IMR-90 (cell line): ENCODE data around the gene ANKRD11. TPM values are rescaled to one million over a fixed set of nuclear protein-coding genes. Genes with fewer than 3 reads are reported as not detected.
A peak's percentile ranks its signal among the peaks of the same experiment; 100 is the strongest.

Source experiments
- ATAC-seq: fragments of 200-7000 bp; cut with Tn5 transposase; 2 replicates; pipeline ENCODE4 v1.9.1; 2020; ENCODE audit warnings: low read depth, mild to moderate bottlenecking, moderate library complexity
- BruUV-seq: library from RNA; stranded (reverse); fragments of 400-500 nt; replicated peaks from 2 replicates; lab custom pipeline; 2021; lab: Mats Ljungman, UMichigan
- CTCF ChIA-PET: fragments of 300-600 bp; formaldehyde crosslinking; extraction: SDS; loops from one replicate; lab custom pipeline; 2021; ENCODE audit warnings: antibody characterized with exemption; lab: Yijun Ruan, JAX
- POLR2A ChIA-PET: fragments of 300-600 bp; sonication (Branson Sonifier 250); formaldehyde crosslinking; loops from one replicate; lab custom pipeline; 2022; ENCODE audit warnings: antibody characterized with exemption; ENCODE audit not compliant: unreplicated experiment; lab: Charles Lee
- DNase-seq: peaks from one replicate; pipeline ENCODE4 v3.0.0; 2013
- H2AFZ ChIP-seq: replicated peaks from 2 replicates; pipeline ENCODE3; 2013; ENCODE audit warnings: low read length, mild to moderate bottlenecking; ENCODE audit not compliant: poor library complexity
- H2AK5ac ChIP-seq: 2 replicates; pipeline ENCODE4 v1.6.1; 2013; ENCODE audit warnings: low read depth, low read length, inconsistent platforms
- H2AK9ac ChIP-seq: replicated peaks from 2 replicates; pipeline ENCODE3; 2013; ENCODE audit warnings: mild to moderate bottlenecking, low read depth, low read length, moderate library complexity; ENCODE audit not compliant: poor library complexity
- H2BK120ac ChIP-seq: 2 replicates; pipeline ENCODE4 v1.6.1; 2013; ENCODE audit warnings: low read depth, low read length, inconsistent platforms
- H2BK15ac ChIP-seq: 3 replicates; pipeline ENCODE4 v1.6.1; 2013; ENCODE audit warnings: low read depth, low read length, inconsistent platforms
- H2BK20ac ChIP-seq: 2 replicates; pipeline ENCODE4 v1.6.1; 2013; ENCODE audit warnings: low read depth, mild to moderate bottlenecking, inconsistent platforms, low read length, moderate library complexity
- H2BK5ac ChIP-seq: 2 replicates; pipeline ENCODE4 v1.6.1; 2013; ENCODE audit warnings: mild to moderate bottlenecking, low read depth, low read length, inconsistent platforms; ENCODE audit not compliant: poor library complexity, severe bottlenecking
- H3K14ac ChIP-seq: replicated peaks from 2 replicates; pipeline ENCODE4 v1.6.1; 2013; ENCODE audit warnings: low read depth, low read length, inconsistent platforms
- H3K18ac ChIP-seq: 2 replicates; pipeline ENCODE4 v1.6.1; 2013; ENCODE audit warnings: low read depth, low read length, control low read depth
- H3K23ac ChIP-seq: 2 replicates; pipeline ENCODE4 v1.6.1; 2013; ENCODE audit warnings: low read depth, low read length, inconsistent platforms
- H3K27ac ChIP-seq: 2 replicates; pipeline ENCODE4 v1.5.1; 2013; ENCODE audit warnings: mild to moderate bottlenecking, control low read depth, low read length; ENCODE audit not compliant: insufficient read depth
- H3K27me3 ChIP-seq: 2 replicates; pipeline ENCODE4 v1.6.1; 2013; ENCODE audit warnings: low read length; ENCODE audit not compliant: control insufficient read depth, insufficient read depth
- H3K36me3 ChIP-seq: 2 replicates; pipeline ENCODE4 v1.6.1; 2013; ENCODE audit warnings: low read length, mixed read lengths; ENCODE audit not compliant: control insufficient read depth, insufficient read depth
- H3K4ac ChIP-seq: 2 replicates; pipeline ENCODE4 v1.6.1; 2013; ENCODE audit warnings: low read depth, low read length, inconsistent platforms
- H3K4me1 ChIP-seq: 2 replicates; pipeline ENCODE4 v1.6.1; 2013; ENCODE audit warnings: low read length, mixed read lengths; ENCODE audit not compliant: control insufficient read depth, insufficient read depth
- H3K4me2 ChIP-seq: 2 replicates; pipeline ENCODE4 v1.6.1; 2013; ENCODE audit warnings: low read depth, mild to moderate bottlenecking, control low read depth, low read length, moderate library complexity
- H3K4me3 ChIP-seq: 2 replicates; pipeline ENCODE4 v1.5.1; 2013; ENCODE audit warnings: low read depth, mild to moderate bottlenecking, control low read depth, low read length, moderate library complexity; ENCODE audit not compliant: insufficient read depth
- H3K56ac ChIP-seq: 2 replicates; pipeline ENCODE4 v1.6.1; 2013; ENCODE audit warnings: low read length, inconsistent platforms; ENCODE audit not compliant: insufficient read depth; ENCODE audit errors: extremely low read depth
- H3K79me1 ChIP-seq, 2 experiments: 2 replicates each; pipeline ENCODE4 v1.6.1; 2013; ENCODE audit warnings: low read length in 2 of 2, inconsistent platforms in 1 of 2, low read depth in 1 of 2
- H3K9ac ChIP-seq: 2 replicates; pipeline ENCODE4 v1.6.1; 2013; ENCODE audit warnings: low read depth, low read length, control low read depth
- H3K9me1 ChIP-seq: 2 replicates; pipeline ENCODE4 v1.6.1; 2013; ENCODE audit warnings: low read length, inconsistent platforms; ENCODE audit not compliant: insufficient read depth
- H3K9me3 ChIP-seq: 2 replicates; pipeline ENCODE4 v1.6.1; 2013; ENCODE audit warnings: low read length; ENCODE audit not compliant: control insufficient read depth, insufficient read depth
- H4K20me1 ChIP-seq: 2 replicates; pipeline ENCODE4 v1.6.1; 2013; ENCODE audit warnings: low read length, inconsistent platforms; ENCODE audit not compliant: insufficient read depth
- H4K5ac ChIP-seq: 2 replicates; pipeline ENCODE4 v1.6.1; 2013; ENCODE audit warnings: mild to moderate bottlenecking, low read depth, low read length, control low read depth
- H4K8ac ChIP-seq, 2 experiments: 2 replicates each; pipeline ENCODE4 v1.6.1; 2013; ENCODE audit warnings: low read depth in 2 of 2, low read length in 2 of 2, control low read depth in 1 of 2, inconsistent platforms in 1 of 2
- H4K91ac ChIP-seq: 2 replicates; pipeline ENCODE4 v1.6.1; 2013; ENCODE audit warnings: low read depth, low read length, inconsistent platforms; ENCODE audit not compliant: insufficient read depth
- MXI1 ChIP-seq: IDR thresholded peaks from 2 replicates; pipeline ENCODE4 v1.6.1; 2012; ENCODE audit warnings: low read depth, mild to moderate bottlenecking, low read length, moderate library complexity, borderline replicate concordance
- WGBS, 2 experiments: methylation state at CpG; one replicate each; pipeline versions ENCODE4 v1.1.5 to v1.1.7; 2013; ENCODE audit warnings: missing lambda C conversion rate in 2 of 2; ENCODE audit not compliant: insufficient read length in 1 of 2; ENCODE audit errors: extremely low coverage in 2 of 2; 5-methylcytosine and 5-hydroxymethylcytosine counted together
- dilution Hi-C: fragments of 300-500 bp; cut with HindIII; formaldehyde crosslinking; loops from one replicate; pipeline ENCODE4 v1.14.3; 2018; ENCODE audit warnings: low sequenced_read_pairs; ENCODE audit not compliant: unreplicated experiment
- in situ Hi-C: fragments of 300-500 bp; cut with MboI; formaldehyde crosslinking; loops from 3 replicates; pipeline ENCODE4 v1.14.3; 2019; ENCODE audit warnings: low sequenced_read_pairs, inconsistent platforms, mixed read lengths
- intact Hi-C: fragments of 100-400 bp; cut with micrococcal nuclease; formaldehyde crosslinking; loops from 2 replicates; pipeline ENCODE4 v1.10.0; 2022
- polyA plus RNA-seq, 3 experiments: library from polyadenylated mRNA; depleted of rRNA; stranded (reverse); fragments of >200 nt; gene quantifications; 2 replicates each; pipeline ENCODE4 v1.2.3, GENCODE V29; 2012; ENCODE audit warnings: low replicate concordance in 1 of 3
- total RNA-seq: library from RNA; depleted of rRNA; stranded (reverse); fragments of >200 nt; gene quantifications from 2 replicates; pipeline ENCODE4 v1.2.3, GENCODE V29; 2012

ANKRD11 gene
- total and polyA plus RNA-seq, 2 of the 4 experiments (the other 2 are of a cell fraction), result 46.8 to 71.9 TPM

DNA sequence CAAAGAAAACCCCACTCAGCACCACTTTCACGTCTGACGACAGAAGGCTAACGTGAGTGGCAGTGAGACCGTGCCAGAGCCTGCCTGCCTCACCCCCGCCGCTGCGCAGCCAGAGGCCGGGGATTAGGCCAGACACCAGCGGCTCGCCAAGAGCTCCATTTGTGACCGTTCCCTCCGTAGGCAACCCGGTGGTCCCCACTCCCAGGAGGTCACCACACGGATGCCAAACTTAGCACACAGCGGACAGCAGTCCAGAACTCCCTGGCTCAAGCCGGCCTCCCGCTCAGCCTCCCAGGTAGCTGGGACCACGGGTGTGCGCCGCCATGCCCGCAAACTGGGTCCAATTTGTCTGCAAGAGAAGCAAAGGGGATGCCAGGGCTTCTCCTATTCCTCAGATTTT lies 104.6 kb downstream of the ANKRD11 start:
- H3K18ac ChIP-seq, result no peak overlapping the region
- H3K4me2 ChIP-seq, result no peak overlapping the region
- H3K79me1 ChIP-seq, result peaks cover 3 to 89% of the 10 kb centered on the region in 2 experiments
- ChIA-PET CTCF (no interaction called here), POLR2A (no interaction called here)
- H4K20me1 ChIP-seq, result peaks cover 99% of the 10 kb centered on the region
- H4K8ac ChIP-seq, result no peak overlapping the region
- no peak overlapping the region for H4K5ac ChIP-seq
- H2AK5ac ChIP-seq, result no peak overlapping the region
- peak overlapping the region; percentile 39 for H2AK9ac ChIP-seq
- H4K91ac ChIP-seq, result no peak overlapping the region
- DNase-seq (no peak), ATAC-seq (no peak)
- no peaks in the 10 kb centered on the region for H3K27me3 ChIP-seq
- H3K9ac ChIP-seq, result no peak overlapping the region
- H3K9me3 ChIP-seq, result no peaks in the 10 kb centered on the region
- H3K4me3 ChIP-seq, result no peak overlapping the region
- H3K56ac ChIP-seq, result no peak overlapping the region
- H2BK15ac ChIP-seq, result no peak overlapping the region
- intact Hi-C loops, result no loop called here
- H3K27ac ChIP-seq, result no peak overlapping the region
- H3K14ac ChIP-seq, result no peak overlapping the region
- WGBS, 2 experiments, result 97% methylated on average over 6 of the region's 21 CpGs; no CpG with 5 or more reads in 1 of the 2 experiments
- H3K36me3 ChIP-seq, result no peaks in the 10 kb centered on the region
- dilution Hi-C loops, result no loop called here
- no peak overlapping the region for H2BK120ac ChIP-seq
- H3K4ac ChIP-seq, result no peak overlapping the region
- BruUV-seq, result no TSS peak
- no peak overlapping the region for H2BK5ac ChIP-seq
- peaks cover 40% of the 10 kb centered on the region for H3K9me1 ChIP-seq
- no peak for TF ChIP-seq MXI1
- H2AFZ ChIP-seq, result no peak overlapping the region
- H3K4me1 ChIP-seq, result peaks cover 14% of the 10 kb centered on the region
- H3K23ac ChIP-seq, result no peak overlapping the region
- in situ Hi-C loops, result no loop called here
- no peak overlapping the region for H2BK20ac ChIP-seq
